ENCODE data around the gene SNAI1.
"Not testable (repeated sequence)": the region's sequence is repeated elsewhere in the genome, so short reads cannot be mapped to it uniquely, and the experiment has no call there.

SNAI1 gene

DNA sequence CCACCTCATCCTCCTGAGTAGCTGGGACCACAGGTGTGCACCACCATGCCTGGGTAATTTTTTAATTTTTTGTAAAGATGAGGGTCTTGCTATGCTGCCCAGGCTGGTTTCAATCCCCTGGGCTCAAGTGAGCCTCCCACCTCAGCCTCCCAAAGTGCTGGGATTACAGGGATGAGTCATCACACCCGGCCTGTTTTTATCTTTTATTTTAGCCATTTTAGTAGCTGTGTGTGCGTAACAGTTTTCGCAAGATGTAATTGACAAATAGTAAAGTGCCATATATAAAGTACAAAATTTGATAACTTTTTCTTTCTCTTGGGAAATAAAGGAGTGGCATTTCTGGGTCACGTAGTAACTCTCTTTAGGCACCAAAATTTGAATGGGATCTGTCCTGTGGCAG, 21.4 kb downstream of the SNAI1 start:
- H3K36me3 ChIP-seq (ENCODE audit: control insufficient read depth, insufficient read depth, low read length), result no peaks in the 10 kb centered on the region
- no peaks in the 10 kb centered on the region for H3K4me1 ChIP-seq (ENCODE audit: control insufficient read depth, insufficient read depth, low read length)
- no peak overlapping the region for H3K27ac ChIP-seq (ENCODE audit: low read depth, low read length)
- no peaks in the 10 kb centered on the region for H3K9me3 ChIP-seq (ENCODE audit: control insufficient read depth, insufficient read depth, low read length)
- no peak overlapping the region for H3K9ac ChIP-seq (ENCODE audit: low read depth, low read length)
- no peaks in the 10 kb centered on the region for H3K27me3 ChIP-seq (ENCODE audit: control insufficient read depth, insufficient read depth, low read length)
- no peak overlapping the region for H3K4me3 ChIP-seq (ENCODE audit: low read depth, low read length)

- Histone ChIP-seq H3K9me3 (ENCODE audit: control insufficient read depth, insufficient read depth, low read length) (no peaks in the 10 kb centered on the region), H3K27ac (ENCODE audit: low read depth, low read length) (no peak overlapping the region), H3K9ac (ENCODE audit: low read depth, low read length) (no peak overlapping the region), H3K36me3 (ENCODE audit: control insufficient read depth, insufficient read depth, low read length) (no peaks in the 10 kb centered on the region), H3K4me3 (ENCODE audit: low read depth, low read length) (no peak overlapping the region), H3K4me1 (ENCODE audit: control insufficient read depth, insufficient read depth, low read length) (peaks cover 4% of the 10 kb centered on the region; the same call in 1 of the 2 replicates), H3K27me3 (ENCODE audit: control insufficient read depth, insufficient read depth, low read length) (peaks cover 8% of the 10 kb centered on the region)
These were observed 22.7 kb downstream of the SNAI1 start for GRCh38 chr20:50005471-50005981.

DNA sequence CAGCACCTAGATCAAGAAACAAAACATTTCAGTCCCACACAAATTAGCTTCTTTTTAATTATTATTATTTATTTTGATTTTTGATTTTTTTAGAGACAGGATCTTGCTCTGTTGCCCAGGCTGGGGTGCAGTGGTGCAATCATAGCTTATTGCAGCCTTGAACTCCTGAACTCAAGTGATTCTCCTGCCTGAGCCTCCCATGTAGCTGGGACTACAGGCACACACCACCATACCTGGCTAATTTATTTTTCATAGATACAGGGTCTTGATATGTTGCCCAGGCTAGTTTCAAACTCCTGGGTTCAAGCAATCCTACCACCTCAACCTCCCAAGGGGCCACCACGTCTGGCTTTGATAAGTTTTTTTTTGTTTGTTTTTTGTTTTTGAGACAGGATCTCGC, 24.6 kb downstream of the SNAI1 start:
- Histone ChIP-seq H3K27me3 (ENCODE audit: control insufficient read depth, insufficient read depth, low read length) (peaks cover 13% of the 10 kb centered on the region), H3K4me1 (ENCODE audit: control insufficient read depth, insufficient read depth, low read length) (peaks cover 4% of the 10 kb centered on the region; the same call in 1 of the 2 replicates), H3K9ac (ENCODE audit: low read depth, low read length) (no peak overlapping the region), H3K36me3 (ENCODE audit: control insufficient read depth, insufficient read depth, low read length) (no peaks in the 10 kb centered on the region), H3K27ac (ENCODE audit: low read depth, low read length) (no peak overlapping the region), H3K4me3 (ENCODE audit: low read depth, low read length) (no peak overlapping the region), H3K9me3 (ENCODE audit: control insufficient read depth, insufficient read depth, low read length) (no peaks in the 10 kb centered on the region)

- Histone ChIP-seq H3K27me3 (ENCODE audit: control insufficient read depth, insufficient read depth, low read length) (peaks cover 13% of the 10 kb centered on the region), H3K27ac (ENCODE audit: low read depth, low read length) (no peak overlapping the region), H3K9me3 (ENCODE audit: control insufficient read depth, insufficient read depth, low read length) (no peaks in the 10 kb centered on the region), H3K36me3 (ENCODE audit: control insufficient read depth, insufficient read depth, low read length) (no peaks in the 10 kb centered on the region), H3K4me1 (ENCODE audit: control insufficient read depth, insufficient read depth, low read length) (peaks cover 4% of the 10 kb centered on the region; the same call in 1 of the 2 replicates), H3K9ac (ENCODE audit: low read depth, low read length) (no peak overlapping the region), H3K4me3 (ENCODE audit: low read depth, low read length) (no peak overlapping the region)
These were observed 25.2 kb downstream of the SNAI1 start for GRCh38 chr20:50008007-50008406.

DNA sequence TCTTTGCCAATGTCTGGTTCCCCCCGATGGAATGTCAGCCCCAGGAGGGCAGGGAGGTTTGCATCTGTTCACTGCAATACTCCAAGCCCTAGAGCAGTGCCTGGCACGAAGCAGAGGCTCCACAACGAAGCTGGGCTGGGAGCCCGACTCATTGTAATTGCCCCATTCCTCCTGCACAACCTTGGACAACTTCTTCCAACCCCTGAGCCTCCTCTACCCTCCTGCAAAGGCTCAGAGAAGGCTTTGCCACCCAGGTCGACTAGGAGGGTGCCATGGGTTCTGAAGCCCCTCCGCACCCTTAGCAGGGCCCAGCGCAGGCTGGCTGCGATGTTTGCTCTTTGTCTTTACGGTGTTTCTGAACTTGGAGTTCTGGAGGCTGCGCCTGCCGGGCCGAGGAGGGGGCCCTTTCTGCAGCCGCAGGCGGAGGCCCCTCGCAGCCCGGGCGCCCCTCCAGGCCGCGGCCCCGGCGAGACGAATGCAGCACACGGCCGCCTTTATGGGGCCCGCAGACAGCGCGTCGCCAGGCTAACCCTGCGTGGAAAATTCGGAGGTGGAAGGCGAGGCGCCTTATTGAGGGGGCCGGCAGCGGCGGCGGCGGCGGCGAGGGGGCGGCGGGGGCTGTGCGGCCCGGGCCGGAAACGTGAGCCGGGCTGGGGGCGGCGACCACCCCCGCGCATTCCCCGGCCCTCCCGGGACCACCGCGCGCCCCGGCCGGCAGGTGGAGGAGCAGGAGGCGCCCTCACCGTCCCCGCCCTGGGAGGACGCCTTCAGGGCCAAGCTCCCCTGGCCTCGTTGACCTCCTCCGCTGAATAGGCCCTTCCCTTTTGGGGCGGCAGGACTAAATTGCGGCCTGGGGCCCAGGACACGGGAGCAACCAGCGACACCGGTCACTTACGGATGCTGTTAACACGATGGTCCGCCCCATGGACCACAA, 27.0 kb downstream of the SNAI1 start:
- Histone ChIP-seq H3K4me1 (ENCODE audit: control insufficient read depth, insufficient read depth, low read length) (peaks cover 4% of the 10 kb centered on the region; the same call in 1 of the 2 replicates), H3K36me3 (ENCODE audit: control insufficient read depth, insufficient read depth, low read length) (no peaks in the 10 kb centered on the region), H3K9ac (ENCODE audit: low read depth, low read length) (peak overlapping the region; percentile 51; the same call in 1 of the 2 replicates), H3K4me3 (ENCODE audit: low read depth, low read length) (peak overlapping the region; percentile 55), H3K27me3 (ENCODE audit: control insufficient read depth, insufficient read depth, low read length) (peaks cover 13% of the 10 kb centered on the region), H3K9me3 (ENCODE audit: control insufficient read depth, insufficient read depth, low read length) (no peaks in the 10 kb centered on the region), H3K27ac (ENCODE audit: low read depth, low read length) (no peak overlapping the region)

DNA sequence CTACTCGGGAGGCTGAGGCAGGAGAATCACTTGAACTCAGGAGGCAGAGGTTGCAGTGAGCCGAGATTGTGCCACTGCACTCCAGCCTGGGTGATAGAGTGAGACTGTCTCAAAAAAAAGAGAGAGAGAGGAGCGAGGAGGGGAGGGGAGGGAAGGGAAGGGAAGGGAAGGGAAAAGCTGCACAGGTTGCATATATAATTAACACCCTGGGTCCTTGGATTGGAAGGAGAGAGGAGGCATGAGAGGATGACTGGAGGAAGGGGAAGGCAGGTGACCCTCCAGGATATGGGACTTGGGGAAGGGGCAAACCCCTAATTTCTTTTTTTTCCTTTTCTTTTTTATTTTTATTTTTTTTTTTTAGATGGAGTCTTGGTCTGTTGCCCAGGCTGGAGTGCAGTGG, 28.8 kb downstream of the SNAI1 start:
- not testable (repeated sequence) for H3K36me3 ChIP-seq (ENCODE audit: control insufficient read depth, insufficient read depth, low read length); H3K27ac ChIP-seq (ENCODE audit: low read depth, low read length); H3K9me3 ChIP-seq (ENCODE audit: control insufficient read depth, insufficient read depth, low read length); H3K9ac ChIP-seq (ENCODE audit: low read depth, low read length); H3K4me3 ChIP-seq (ENCODE audit: low read depth, low read length)
- peaks cover 13% of the 10 kb centered on the region; the same call in 1 of the 2 replicates for H3K4me1 ChIP-seq (ENCODE audit: control insufficient read depth, insufficient read depth, low read length)
- H3K27me3 ChIP-seq (ENCODE audit: control insufficient read depth, insufficient read depth, low read length), result peaks cover 13% of the 10 kb centered on the region

DNA sequence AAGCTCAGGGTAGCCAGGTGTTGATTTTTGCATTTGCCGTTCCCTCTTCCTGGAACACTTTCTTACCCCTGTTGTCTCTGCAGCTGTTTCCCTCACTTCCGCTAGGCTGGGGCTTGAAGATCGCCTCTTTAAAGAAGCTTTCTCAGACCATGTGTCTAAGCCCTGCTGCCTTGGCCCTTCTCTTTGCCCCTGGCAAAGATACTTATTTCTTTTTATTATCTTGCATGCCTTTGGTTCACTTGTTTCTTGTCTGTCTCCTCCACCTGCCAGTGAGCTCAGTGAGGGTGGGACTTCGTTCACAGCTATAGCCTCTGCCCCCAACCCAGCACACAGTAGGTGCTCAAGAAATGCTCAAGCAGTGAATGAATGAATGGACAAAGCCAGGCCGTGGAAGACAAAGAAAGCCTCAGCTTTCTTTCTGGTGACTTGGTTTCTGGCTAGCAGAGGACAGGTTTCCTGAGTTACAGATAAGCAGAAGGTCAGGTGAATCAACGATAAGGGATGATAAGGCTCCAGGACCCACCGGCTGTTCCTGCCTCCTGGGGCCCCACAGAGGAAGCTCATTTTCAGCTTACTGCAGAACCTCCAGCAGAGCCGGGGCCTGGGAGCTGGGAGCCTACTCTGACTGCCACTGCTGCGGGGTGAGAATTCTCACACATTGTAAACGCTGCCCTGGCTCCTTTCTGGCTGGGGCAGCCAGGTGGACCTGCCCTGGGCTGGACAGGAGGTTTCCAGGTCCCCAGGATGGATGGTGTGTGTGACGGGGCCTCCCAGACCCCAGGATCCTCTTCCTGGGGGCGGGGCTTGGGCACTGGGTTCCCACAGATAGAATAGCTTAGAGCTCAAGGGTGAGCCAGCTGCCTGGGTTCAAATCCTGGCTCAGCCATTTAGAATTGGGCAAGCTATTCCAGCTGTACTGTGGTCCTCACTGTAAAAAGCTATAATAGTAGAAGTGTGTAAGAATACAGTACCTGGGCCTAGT, 29.8 kb downstream of the SNAI1 start:
- peaks cover 13% of the 10 kb centered on the region; the same call in 1 of the 2 replicates for H3K4me1 ChIP-seq (ENCODE audit: control insufficient read depth, insufficient read depth, low read length)
- no peak overlapping the region for H3K9ac ChIP-seq (ENCODE audit: low read depth, low read length)
- no peaks in the 10 kb centered on the region for H3K9me3 ChIP-seq (ENCODE audit: control insufficient read depth, insufficient read depth, low read length)
- peaks cover 13% of the 10 kb centered on the region for H3K27me3 ChIP-seq (ENCODE audit: control insufficient read depth, insufficient read depth, low read length)
- H3K4me3 ChIP-seq (ENCODE audit: low read depth, low read length), result no peak overlapping the region
- no peaks in the 10 kb centered on the region for H3K36me3 ChIP-seq (ENCODE audit: control insufficient read depth, insufficient read depth, low read length)
- peak overlapping the region; percentile 5 for H3K27ac ChIP-seq (ENCODE audit: low read depth, low read length)

DNA sequence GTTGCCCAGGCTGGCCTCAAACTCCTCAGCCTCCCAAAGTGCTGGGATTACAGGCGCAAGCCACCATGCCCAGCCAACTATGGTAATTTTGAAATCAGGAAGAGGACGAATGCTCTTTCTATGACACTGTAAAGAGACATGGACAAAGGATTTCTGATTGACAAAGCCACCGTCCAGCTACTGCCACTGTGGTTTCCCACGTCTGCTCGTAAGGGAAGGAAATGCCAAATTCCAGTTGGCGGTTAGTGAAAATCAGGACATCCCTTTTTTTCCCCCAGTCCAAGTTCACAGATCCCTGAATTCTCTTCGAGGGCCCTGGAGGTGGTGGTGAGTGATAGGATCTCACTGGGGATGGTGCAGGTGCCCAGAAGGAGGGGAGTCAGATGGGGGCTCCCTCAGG, 31.2 kb downstream of the SNAI1 start:
- H3K9ac ChIP-seq (ENCODE audit: low read depth, low read length), result no peak overlapping the region

DNA sequence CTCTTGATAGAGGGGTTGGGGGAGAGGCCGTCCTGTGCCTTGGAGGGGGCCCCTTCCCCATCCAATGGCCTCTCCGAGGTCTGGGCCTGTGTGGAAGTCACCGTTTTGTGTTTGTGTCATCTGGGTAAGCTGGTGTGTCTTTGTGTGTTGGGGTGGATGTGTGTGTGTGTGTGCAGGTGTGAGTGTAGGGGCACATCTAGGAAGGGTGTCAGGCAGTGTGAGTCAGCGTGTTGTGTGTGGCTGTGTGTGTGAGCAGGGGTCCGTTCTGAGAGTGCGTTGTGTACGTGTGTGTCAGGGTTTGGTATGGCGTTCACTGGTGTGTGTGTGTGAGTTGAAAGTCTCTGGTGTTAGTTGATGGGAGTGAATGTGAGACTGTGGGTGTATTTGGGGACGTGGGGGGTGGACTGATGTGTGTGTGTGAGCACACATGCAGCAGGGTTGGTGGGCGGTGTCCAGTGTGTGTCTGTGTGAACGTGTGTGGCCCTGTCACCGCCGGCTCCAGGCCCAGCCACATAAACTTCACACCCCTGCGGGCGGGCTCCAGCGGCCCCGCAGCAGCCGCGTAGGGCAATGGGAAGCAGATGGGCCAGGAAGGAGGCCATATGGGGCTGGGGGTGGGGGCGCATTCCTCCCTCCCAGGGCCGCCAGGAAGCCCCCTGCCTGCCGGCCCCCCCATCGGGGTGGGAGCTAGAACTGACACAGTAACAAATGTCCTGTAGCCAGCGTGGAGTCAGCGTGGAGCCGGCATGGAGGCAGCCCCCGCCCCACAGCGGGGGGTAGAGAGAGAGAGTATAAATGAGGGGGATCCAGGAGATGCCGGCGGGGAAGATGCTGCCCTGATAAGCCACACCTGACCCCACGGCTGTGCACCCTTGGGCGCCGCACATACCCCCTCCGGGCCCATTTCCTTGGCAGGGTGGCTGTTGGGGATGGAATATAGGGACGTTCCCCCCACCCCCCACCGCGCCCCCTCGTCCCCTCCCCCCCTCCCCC, 32.1 kb downstream of the SNAI1 start:
- Histone ChIP-seq H3K36me3 (ENCODE audit: control insufficient read depth, insufficient read depth, low read length) (no peaks in the 10 kb centered on the region), H3K9ac (ENCODE audit: low read depth, low read length) (no peak overlapping the region), H3K4me1 (ENCODE audit: control insufficient read depth, insufficient read depth, low read length) (peaks cover 9% of the 10 kb centered on the region; the same call in 1 of the 2 replicates), H3K27me3 (ENCODE audit: control insufficient read depth, insufficient read depth, low read length) (peaks cover 9% of the 10 kb centered on the region), H3K9me3 (ENCODE audit: control insufficient read depth, insufficient read depth, low read length) (no peaks in the 10 kb centered on the region), H3K27ac (ENCODE audit: low read depth, low read length) (no peak overlapping the region), H3K4me3 (ENCODE audit: low read depth, low read length) (no peak overlapping the region)

More for the DNA sequence above, 31.2 kb downstream of the SNAI1 start:
- Histone ChIP-seq H3K4me3 (ENCODE audit: low read depth, low read length) (no peak overlapping the region), H3K27ac (ENCODE audit: low read depth, low read length) (no peak overlapping the region), H3K27me3 (ENCODE audit: control insufficient read depth, insufficient read depth, low read length) (peaks cover 13% of the 10 kb centered on the region), H3K9me3 (ENCODE audit: control insufficient read depth, insufficient read depth, low read length) (no peaks in the 10 kb centered on the region), H3K4me1 (ENCODE audit: control insufficient read depth, insufficient read depth, low read length) (peaks cover 13% of the 10 kb centered on the region; the same call in 1 of the 2 replicates), H3K36me3 (ENCODE audit: control insufficient read depth, insufficient read depth, low read length) (no peaks in the 10 kb centered on the region)

DNA sequence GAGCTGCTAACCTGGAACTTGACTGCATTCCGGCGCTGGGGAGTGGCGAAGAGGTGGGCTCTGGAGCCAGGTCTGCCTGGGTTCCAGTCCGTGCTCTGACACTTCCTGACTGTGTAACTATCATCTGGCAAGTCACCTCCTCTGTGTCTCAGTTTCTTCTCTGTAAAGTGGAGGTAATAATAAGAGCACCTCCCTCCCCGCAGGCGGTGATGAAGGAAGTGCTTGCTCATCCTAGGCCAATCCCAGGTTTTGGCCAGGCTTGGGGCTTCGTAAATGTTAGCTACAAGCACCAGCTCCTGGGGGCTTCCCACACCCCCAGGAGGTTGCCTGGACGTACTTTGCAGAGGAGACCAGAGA, 32.8 kb downstream of the SNAI1 start:
- H3K27ac ChIP-seq (ENCODE audit: low read depth, low read length), result no peak overlapping the region

More for the DNA sequence above, 32.8 kb downstream of the SNAI1 start:
- H3K4me1 ChIP-seq (ENCODE audit: control insufficient read depth, insufficient read depth, low read length), result peaks cover 9% of the 10 kb centered on the region; the same call in 1 of the 2 replicates
- no peaks in the 10 kb centered on the region for H3K36me3 ChIP-seq (ENCODE audit: control insufficient read depth, insufficient read depth, low read length)
- H3K9me3 ChIP-seq (ENCODE audit: control insufficient read depth, insufficient read depth, low read length), result no peaks in the 10 kb centered on the region
- peaks cover 4% of the 10 kb centered on the region for H3K27me3 ChIP-seq (ENCODE audit: control insufficient read depth, insufficient read depth, low read length)
- H3K9ac ChIP-seq (ENCODE audit: low read depth, low read length), result no peak overlapping the region
- H3K4me3 ChIP-seq (ENCODE audit: low read depth, low read length), result no peak overlapping the region

Measured in HUES48 (cell line).